A673 (cell line): ENCODE results near the gene TUT1. TPM values are rescaled to one million over a fixed set of nuclear protein-coding genes. Genes with fewer than 3 reads are reported as not detected.
"Not testable (repeated sequence)": the region's sequence is repeated elsewhere in the genome, so short reads cannot be mapped to it uniquely, and the experiment has no call there.

Experiments
- BruUV-seq: library from RNA; stranded (reverse); fragments of 400-500 nt; replicated peaks from 2 replicates; lab custom pipeline; 2021; lab: Mats Ljungman, UMichigan
- CTCF ChIA-PET: fragments of 300-600 bp; sonication (Branson Sonifier 250); formaldehyde crosslinking; loops from one replicate; lab custom pipeline; 2022; ENCODE audit warnings: antibody characterized with exemption; lab: Charles Lee
- POLR2A ChIA-PET: fragments of 300-600 bp; sonication (Branson Sonifier 250); formaldehyde crosslinking; loops from one replicate; lab custom pipeline; 2022; ENCODE audit warnings: antibody characterized with exemption; ENCODE audit not compliant: low non-redundant PET; lab: Charles Lee
- DNase-seq: peaks from one replicate; pipeline ENCODE4 v3.0.0-alpha.2; 2015; ENCODE audit warnings: low spot score
- H3K27ac ChIP-seq: fragments of 200-600 bp; sonication (generic); 2 replicates; pipeline ENCODE4 v1.5.1; 2016; ENCODE audit warnings: mixed run types, low read depth, mild to moderate bottlenecking, mixed read lengths, antibody characterized with exemption, low read length; ENCODE audit not compliant: poor library complexity, severe bottlenecking
- H3K27me3 ChIP-seq: fragments of 200-600 bp; sonication (generic); replicated peaks from 2 replicates; pipeline ENCODE4 v1.6.1; 2017; ENCODE audit warnings: mixed run types, low read depth, mild to moderate bottlenecking, mixed read lengths, antibody characterized with exemption, low read length; ENCODE audit not compliant: insufficient read depth, poor library complexity
- H3K36me3 ChIP-seq: fragments of 200-600 bp; sonication (generic); 2 replicates; pipeline ENCODE4 v1.6.1; 2016; ENCODE audit warnings: mixed run types, mild to moderate bottlenecking, mixed read lengths, antibody characterized with exemption, low read length; ENCODE audit not compliant: insufficient read depth, poor library complexity, severe bottlenecking
- H3K4me1 ChIP-seq: fragments of 200-600 bp; sonication (generic); 2 replicates; pipeline ENCODE4 v1.6.1; 2017; ENCODE audit warnings: mixed run types, mild to moderate bottlenecking, mixed read lengths, antibody characterized with exemption, low read length; ENCODE audit not compliant: insufficient read depth, poor library complexity, severe bottlenecking
- H3K4me3 ChIP-seq: fragments of 200-600 bp; sonication (generic); 2 replicates; pipeline ENCODE4 v1.5.1; 2016; ENCODE audit warnings: low read depth, mixed run types, mild to moderate bottlenecking, mixed read lengths, low read length; ENCODE audit not compliant: poor library complexity, severe bottlenecking
- H3K9me3 ChIP-seq: fragments of 200-600 bp; sonication (generic); 2 replicates; pipeline ENCODE4 v1.6.1; 2016; ENCODE audit warnings: mixed run types, low read depth, mild to moderate bottlenecking, mixed read lengths, antibody characterized with exemption, low read length; ENCODE audit not compliant: poor library complexity, severe bottlenecking
- CTCF ChIP-seq: fragments of 300-800, 200-600 bp; sonication (generic); conservative IDR thresholded peaks from 2 replicates; pipeline ENCODE4 v1.5.1; 2017; ENCODE audit warnings: low read depth, mild to moderate bottlenecking, antibody characterized with exemption, low read length, moderate library complexity, mixed read lengths
- EZH2 ChIP-seq: fragments of 200-600 bp; sonication (generic); IDR thresholded peaks from 2 replicates; pipeline ENCODE4 v1.6.1; 2017; ENCODE audit warnings: borderline replicate concordance, low read depth, mild to moderate bottlenecking, mixed read lengths, antibody characterized with exemption, low read length; ENCODE audit not compliant: poor library complexity, severe bottlenecking
- intact Hi-C: fragments of 100-400 bp; cut with micrococcal nuclease; formaldehyde crosslinking; loops from one replicate; pipeline ENCODE4 v1.10.0; 2022; ENCODE audit not compliant: unreplicated experiment
- total RNA-seq: library from RNA; stranded (reverse); gene quantifications from 2 replicates; pipeline ENCODE4 v1.2.3, GENCODE V29; 2021

TUT1 gene
- total RNA-seq, 1 experiment from 2014 or later: 27.6 TPM

- Histone ChIP-seq H3K27me3 (no peaks in the 10 kb centered on the region), H3K27ac (peak overlapping the region; percentile 90), H3K9me3 (no peaks in the 10 kb centered on the region), H3K4me1 (peaks cover 62% of the 10 kb centered on the region), H3K36me3 (peaks cover 16% of the 10 kb centered on the region), H3K4me3 (no peak overlapping the region)
- DNase-seq: peak; percentile 76
- ChIA-PET POLR2A (interaction anchor here (0.6 kb wide), 1 partner anchor 122 kb away, joined by 3 read pairs; no protein-coding TSS in a partner anchor), CTCF (interaction anchor here (1.9 to 2.5 kb wide), 2 partner anchors 11 to 129 kb away, joined by 9 to 14 read pairs; no protein-coding TSS in a partner anchor)
- TF ChIP-seq EZH2 (no peak), CTCF (no peak)
- no TSS peak for BruUV-seq
- intact Hi-C loops: no loop called here
Measured at GRCh38 chr11:62553080-62553838, 38.1 kb downstream of the TUT1 start.

DNA sequence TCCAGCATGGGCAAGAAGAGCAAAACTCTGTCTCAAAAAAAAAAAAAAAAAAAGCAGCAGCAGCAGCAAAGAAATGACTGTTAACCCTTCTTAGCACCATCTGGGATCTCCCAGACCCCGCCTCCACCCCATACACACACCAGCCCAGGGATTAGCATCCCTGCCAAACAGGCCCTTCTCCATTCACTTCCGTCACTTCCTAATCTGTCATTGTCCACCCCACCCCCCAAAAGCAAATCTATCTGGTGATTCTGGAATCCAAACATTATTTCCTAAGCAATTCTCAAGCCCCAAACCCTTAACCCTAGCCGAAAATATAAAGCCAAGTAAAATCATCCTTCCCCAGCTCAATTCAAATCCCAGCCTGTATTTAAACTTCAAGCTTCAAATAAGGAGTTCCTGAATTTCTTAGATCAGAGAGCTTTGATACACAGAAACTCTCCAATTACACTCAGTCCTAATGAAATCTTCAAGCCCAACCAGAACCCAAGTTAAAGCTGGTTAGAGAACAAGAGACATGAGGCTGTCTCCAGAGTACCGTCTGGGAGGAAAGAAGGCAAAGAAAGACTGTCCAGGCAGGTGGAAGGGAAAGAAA lies 38.7 kb downstream of the TUT1 start:
- intact Hi-C loops: no loop called here
- peak overlapping the region; percentile 90 for H3K27ac ChIP-seq
- no peaks in the 10 kb centered on the region for H3K27me3 ChIP-seq
- no peaks in the 10 kb centered on the region for H3K9me3 ChIP-seq
- DNase-seq: peak; percentile 80
- TSS peak; percentile 40 for BruUV-seq
- TF ChIP-seq EZH2 (no peak), CTCF (no peak)
- H3K4me1 ChIP-seq: peaks cover 62% of the 10 kb centered on the region
- peaks cover 9% of the 10 kb centered on the region for H3K36me3 ChIP-seq
- POLR2A ChIA-PET: interaction anchor here (0.6 kb wide), 1 partner anchor 65 kb away, joined by 3 read pairs; no protein-coding TSS in a partner anchor
- H3K4me3 ChIP-seq: no peak overlapping the region
- CTCF ChIA-PET: interaction anchor here (1.9 to 2.5 kb wide), 2 partner anchors 10 to 128 kb away, joined by 9 to 14 read pairs; no protein-coding TSS in a partner anchor

GRCh38 chr11:62550478-62550877 lies 40.8 kb downstream of the TUT1 start:
- H3K4me3 ChIP-seq, H3K27me3 ChIP-seq, intact Hi-C loops, POLR2A ChIA-PET, DNase-seq, H3K36me3 ChIP-seq, H3K27ac ChIP-seq, H3K9me3 ChIP-seq, BruUV-seq: not testable (repeated sequence)
- CTCF ChIA-PET: interaction anchor here (1.0 kb wide), 1 partner anchor 8 kb away, joined by 3 read pairs; no protein-coding TSS in a partner anchor
- H3K4me1 ChIP-seq: peaks cover 49% of the 10 kb centered on the region
